ENCODE data around the gene UNC5CL. TPM values are rescaled to one million over a fixed set of nuclear protein-coding genes. Genes with fewer than 3 reads are reported as not detected.

UNC5CL gene
- total RNA-seq, 1 experiment from 2014 or later: 5.5 TPM

- peaks cover 18% of the 10 kb centered on the region for H3K4me1 Mint-ChIP-seq (ENCODE audit: low read depth, unreplicated experiment)
- no peak for TF ChIP-seq CTCF (IDR thresholded peaks at IDR 0.05; ENCODE audit: insufficient read depth in 1 of 2, low read depth in 1 of 2, low read length in 1 of 2, severe bottlenecking in 1 of 2, unreplicated experiment in 1 of 2)
- POLR2A ChIA-PET: no interaction called here
- H3K36me3 Mint-ChIP-seq (ENCODE audit: insufficient read depth, unreplicated experiment): peaks cover 49% of the 10 kb centered on the region
- H3K9me3 ChIP-seq: no peaks in the 10 kb centered on the region
- CTCF ChIA-PET: no interaction called here
- H3K4me1 ChIP-seq: 0 out of 2 replicates have a peak, but pooled peaks cover 8% of the 10 kb centered on the region
- no peak overlapping the region for H3K4me3 ChIP-seq (ENCODE audit: low read depth, low read length)
- H3K27me3 Mint-ChIP-seq (ENCODE audit: insufficient read depth, unreplicated experiment): no peaks in the 10 kb centered on the region
- intact Hi-C loops (cut with micrococcal nuclease; ENCODE audit: unreplicated experiment): no loop called here
- H3K9me3 Mint-ChIP-seq (ENCODE audit: unreplicated experiment): no peaks in the 10 kb centered on the region
- H3K27ac Mint-ChIP-seq (ENCODE audit: unreplicated experiment): no peak overlapping the region
- no TSS peak for BruUV-seq (replicated peaks)
- no peak overlapping the region for H3K4me3 Mint-ChIP-seq (ENCODE audit: unreplicated experiment)
- peaks cover 4% of the 10 kb centered on the region; the same call in 1 of the 2 replicates for H3K36me3 ChIP-seq (ENCODE audit: control insufficient read depth, insufficient read depth, low read length)
- H3K27me3 ChIP-seq (replicated peaks; ENCODE audit: control insufficient read depth, insufficient read depth, low read length): no peaks in the 10 kb centered on the region
- DNase-seq: no peak
Measured at GRCh38 chr6:41079080-41079479, 40.1 kb upstream of the UNC5CL start.

- Histone ChIP-seq H3K4me1 (0 out of 2 replicates have a peak, but pooled peaks cover 8% of the 10 kb centered on the region), H3K4me3 (ENCODE audit: low read depth, low read length) (no peak overlapping the region), H3K27me3 (replicated peaks; ENCODE audit: control insufficient read depth, insufficient read depth, low read length) (no peaks in the 10 kb centered on the region), H3K9me3 (no peaks in the 10 kb centered on the region), H3K36me3 (ENCODE audit: control insufficient read depth, insufficient read depth, low read length) (peaks cover 4% of the 10 kb centered on the region; the same call in 1 of the 2 replicates)
- CTCF ChIA-PET: no interaction called here
- BruUV-seq (replicated peaks): no TSS peak
- DNase-seq: no peak
- peaks cover 46% of the 10 kb centered on the region for H3K36me3 Mint-ChIP-seq (ENCODE audit: insufficient read depth, unreplicated experiment)
- POLR2A ChIA-PET: no interaction called here
- H3K4me3 Mint-ChIP-seq (ENCODE audit: unreplicated experiment): no peak overlapping the region
- intact Hi-C loops (cut with micrococcal nuclease; ENCODE audit: unreplicated experiment): no loop called here
- no peak for TF ChIP-seq CTCF (IDR thresholded peaks at IDR 0.05; ENCODE audit: insufficient read depth in 1 of 2, low read depth in 1 of 2, low read length in 1 of 2, severe bottlenecking in 1 of 2, unreplicated experiment in 1 of 2)
- H3K27ac Mint-ChIP-seq (ENCODE audit: unreplicated experiment): no peak overlapping the region
- no peaks in the 10 kb centered on the region for H3K27me3 Mint-ChIP-seq (ENCODE audit: insufficient read depth, unreplicated experiment)
- no peaks in the 10 kb centered on the region for H3K9me3 Mint-ChIP-seq (ENCODE audit: unreplicated experiment)
- H3K4me1 Mint-ChIP-seq (ENCODE audit: low read depth, unreplicated experiment): peaks cover 18% of the 10 kb centered on the region
Measured at GRCh38 chr6:41078101-41078500, 39.1 kb upstream of the UNC5CL start.

GRCh38 chr6:41077536-41077935 is 38.5 kb upstream of the UNC5CL start:
- ChIA-PET POLR2A (no interaction called here), CTCF (no interaction called here)
- no peaks in the 10 kb centered on the region for H3K9me3 Mint-ChIP-seq (ENCODE audit: unreplicated experiment)
- peaks cover 44% of the 10 kb centered on the region for H3K36me3 Mint-ChIP-seq (ENCODE audit: insufficient read depth, unreplicated experiment)
- peaks cover 18% of the 10 kb centered on the region for H3K4me1 Mint-ChIP-seq (ENCODE audit: low read depth, unreplicated experiment)
- H3K4me1 ChIP-seq: 0 out of 2 replicates have a peak, but pooled peaks cover 8% of the 10 kb centered on the region
- H3K27ac Mint-ChIP-seq (ENCODE audit: unreplicated experiment): no peak overlapping the region
- peaks cover 4% of the 10 kb centered on the region; the same call in 1 of the 2 replicates for H3K36me3 ChIP-seq (ENCODE audit: control insufficient read depth, insufficient read depth, low read length)
- H3K27me3 ChIP-seq (replicated peaks; ENCODE audit: control insufficient read depth, insufficient read depth, low read length): no peaks in the 10 kb centered on the region
- no peak for TF ChIP-seq CTCF (IDR thresholded peaks at IDR 0.05; ENCODE audit: insufficient read depth in 1 of 2, low read depth in 1 of 2, low read length in 1 of 2, severe bottlenecking in 1 of 2, unreplicated experiment in 1 of 2)
- no peak overlapping the region for H3K4me3 Mint-ChIP-seq (ENCODE audit: unreplicated experiment)
- intact Hi-C loops (cut with micrococcal nuclease; ENCODE audit: unreplicated experiment): no loop called here
- BruUV-seq (replicated peaks): no TSS peak
- no peaks in the 10 kb centered on the region for H3K27me3 Mint-ChIP-seq (ENCODE audit: insufficient read depth, unreplicated experiment)
- no peaks in the 10 kb centered on the region for H3K9me3 ChIP-seq
- H3K4me3 ChIP-seq (ENCODE audit: low read depth, low read length): no peak overlapping the region
- DNase-seq: no peak
